Upper lobe of left lung (tissue), 4 donors: Measurements from ENCODE around the gene SKIC8.

Source experiments
- POLR2A ChIP-seq, 4 donors: fragments of 450-650 bp; IDR thresholded peaks; one replicate each; pipeline ENCODE4 v1.5.1; 2016 to 2017; ENCODE audit warnings: antibody characterized with exemption in 4 of 4, mild to moderate bottlenecking in 2 of 4
- TF ChIP-seq, protein P1 (sequence below), 6 experiments: fragments of 450-650 bp in 4 of 6; fragments of 200-600 bp in 2 of 6; sonication (generic) in 2 of 6; IDR thresholded peaks; one replicate each; pipeline ENCODE4 v1.5.1; 2016 to 2019; ENCODE audit warnings: antibody characterized with exemption in 6 of 6

DNA sequence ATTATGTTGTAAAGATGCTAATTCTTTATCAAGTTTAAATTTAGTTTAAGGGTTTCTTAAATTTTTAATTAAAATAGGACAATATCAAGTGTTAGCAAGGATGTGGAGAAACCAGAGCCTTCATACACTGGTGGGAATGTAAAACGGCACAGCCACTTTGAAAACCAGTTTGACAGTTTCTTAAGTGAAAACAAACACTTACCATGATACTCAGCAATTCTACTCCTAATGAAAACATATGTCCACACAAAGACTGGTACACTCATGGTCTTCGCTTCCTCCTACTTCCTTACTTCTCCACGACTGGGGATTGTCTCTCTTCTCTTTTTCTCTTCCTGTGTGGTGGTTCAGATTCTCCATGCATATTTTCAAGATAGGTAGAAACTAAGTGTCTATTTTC, 9.2 kb downstream of the SKIC8 start:
- TF ChIP-seq, protein P1, sequence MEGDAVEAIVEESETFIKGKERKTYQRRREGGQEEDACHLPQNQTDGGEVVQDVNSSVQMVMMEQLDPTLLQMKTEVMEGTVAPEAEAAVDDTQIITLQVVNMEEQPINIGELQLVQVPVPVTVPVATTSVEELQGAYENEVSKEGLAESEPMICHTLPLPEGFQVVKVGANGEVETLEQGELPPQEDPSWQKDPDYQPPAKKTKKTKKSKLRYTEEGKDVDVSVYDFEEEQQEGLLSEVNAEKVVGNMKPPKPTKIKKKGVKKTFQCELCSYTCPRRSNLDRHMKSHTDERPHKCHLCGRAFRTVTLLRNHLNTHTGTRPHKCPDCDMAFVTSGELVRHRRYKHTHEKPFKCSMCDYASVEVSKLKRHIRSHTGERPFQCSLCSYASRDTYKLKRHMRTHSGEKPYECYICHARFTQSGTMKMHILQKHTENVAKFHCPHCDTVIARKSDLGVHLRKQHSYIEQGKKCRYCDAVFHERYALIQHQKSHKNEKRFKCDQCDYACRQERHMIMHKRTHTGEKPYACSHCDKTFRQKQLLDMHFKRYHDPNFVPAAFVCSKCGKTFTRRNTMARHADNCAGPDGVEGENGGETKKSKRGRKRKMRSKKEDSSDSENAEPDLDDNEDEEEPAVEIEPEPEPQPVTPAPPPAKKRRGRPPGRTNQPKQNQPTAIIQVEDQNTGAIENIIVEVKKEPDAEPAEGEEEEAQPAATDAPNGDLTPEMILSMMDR (IDR thresholded peaks at IDR 0.05) = no peak
- no peak for TF ChIP-seq POLR2A (IDR thresholded peaks at IDR 0.05)
